ENCODE results near the gene CRYL1.

CRYL1 gene

GRCh38 chr13:20473888-20474287, 51.8 kb downstream of the CRYL1 start:
- DNase-seq (ENCODE audit: low read depth), result no peak
- no peak overlapping the region for H3K4me3 ChIP-seq (ENCODE audit: control insufficient read depth, low read depth, low read length)

GRCh38 chr13:20473139-20473538, 52.5 kb downstream of the CRYL1 start:
- no peak for DNase-seq (ENCODE audit: low read depth)
- TF ChIP-seq CTCF (conservative IDR thresholded peaks at IDR 0.05; ENCODE audit: control insufficient read depth, insufficient read depth, low read depth, low read length), result no peak
- H3K4me3 ChIP-seq (ENCODE audit: control insufficient read depth, low read depth, low read length), result no peak overlapping the region

More at GRCh38 chr13:20473888-20474287, 51.8 kb downstream of the CRYL1 start:
- TF ChIP-seq CTCF (conservative IDR thresholded peaks at IDR 0.05; ENCODE audit: control insufficient read depth, insufficient read depth, low read depth, low read length), result no peak

GRCh38 chr13:20472531-20472930, 53.1 kb downstream of the CRYL1 start:
- TF ChIP-seq CTCF (conservative IDR thresholded peaks at IDR 0.05; ENCODE audit: control insufficient read depth, insufficient read depth, low read depth, low read length), result no peak
- no peak for DNase-seq (ENCODE audit: low read depth)
- H3K4me3 ChIP-seq (ENCODE audit: control insufficient read depth, low read depth, low read length), result no peak overlapping the region

GRCh38 chr13:20470136-20470535, 55.5 kb downstream of the CRYL1 start:
- TF ChIP-seq CTCF (conservative IDR thresholded peaks at IDR 0.05; ENCODE audit: control insufficient read depth, insufficient read depth, low read depth, low read length), result no peak
- DNase-seq (ENCODE audit: low read depth), result no peak
- H3K4me3 ChIP-seq (ENCODE audit: control insufficient read depth, low read depth, low read length), result no peak overlapping the region

- no peak for DNase-seq (ENCODE audit: low read depth)
- TF ChIP-seq CTCF (conservative IDR thresholded peaks at IDR 0.05; ENCODE audit: control insufficient read depth, insufficient read depth, low read depth, low read length), result no peak
- H3K4me3 ChIP-seq (ENCODE audit: control insufficient read depth, low read depth, low read length), result no peak overlapping the region
Measured at GRCh38 chr13:20466371-20466770, 59.3 kb downstream of the CRYL1 start.

GRCh38 chr13:20465218-20465879, 60.3 kb downstream of the CRYL1 start:
- no peak for TF ChIP-seq CTCF (conservative IDR thresholded peaks at IDR 0.05; ENCODE audit: control insufficient read depth, insufficient read depth, low read depth, low read length)
- no peak overlapping the region for H3K4me3 ChIP-seq (ENCODE audit: control insufficient read depth, low read depth, low read length)
- no peak for DNase-seq (ENCODE audit: low read depth)

GRCh38 chr13:20462921-20463320, 62.7 kb downstream of the CRYL1 start:
- no peak for TF ChIP-seq CTCF (conservative IDR thresholded peaks at IDR 0.05; ENCODE audit: control insufficient read depth, insufficient read depth, low read depth, low read length)
- DNase-seq (ENCODE audit: low read depth), result no peak
- no peak overlapping the region for H3K4me3 ChIP-seq (ENCODE audit: control insufficient read depth, low read depth, low read length)

All from fibroblast of mammary gland (primary cell).